ENCODE measurements around the gene PSMG3.
"Not testable (repeated sequence)": the region's sequence is repeated elsewhere in the genome, so short reads cannot be mapped to it uniquely, and the experiment has no call there.

The PSMG3 gene

DNA sequence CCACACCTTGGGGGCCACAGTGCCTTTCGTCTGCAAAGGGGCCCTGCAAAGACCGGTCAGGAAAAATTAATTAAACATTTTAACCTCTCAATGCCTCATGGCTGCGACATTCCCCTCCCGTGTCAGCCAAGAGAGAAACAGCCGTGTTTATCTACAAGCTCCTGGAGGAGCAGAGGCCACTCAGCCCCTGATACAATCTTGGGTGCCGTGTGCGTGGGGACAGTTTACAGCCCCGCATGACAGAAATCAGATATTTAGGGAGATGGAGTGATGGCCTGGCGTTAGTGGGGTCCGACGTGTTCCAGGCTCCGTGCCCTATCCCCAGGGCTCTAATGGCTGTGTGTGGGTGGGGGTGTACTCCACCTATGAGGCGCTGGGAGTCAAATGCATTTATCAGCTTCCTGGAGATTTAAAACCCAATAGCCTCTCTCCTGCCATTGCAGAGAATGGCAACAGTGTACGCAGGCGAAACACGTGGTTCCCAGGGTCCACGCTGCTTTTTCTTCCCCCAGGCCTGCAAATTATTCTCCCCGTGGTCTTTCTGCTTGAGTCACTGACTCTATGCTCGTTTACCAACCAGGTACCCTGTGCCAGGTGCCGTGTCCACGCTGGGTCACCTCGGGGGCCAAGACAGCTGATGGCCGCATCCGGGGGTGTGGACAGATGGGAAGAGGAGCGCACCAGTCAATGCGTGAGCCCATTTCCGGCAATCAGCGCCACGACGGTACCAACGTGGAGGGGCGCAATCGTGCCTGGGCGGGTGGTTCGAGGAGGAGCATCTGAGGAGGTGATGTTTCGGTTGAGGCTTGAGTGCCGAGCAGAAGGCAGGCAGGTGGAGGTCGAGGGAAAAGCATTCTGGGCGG is 26.6 kb upstream of the PSMG3 start:
- no peak for DNase-seq (ENCODE audit: low read depth)

DNA sequence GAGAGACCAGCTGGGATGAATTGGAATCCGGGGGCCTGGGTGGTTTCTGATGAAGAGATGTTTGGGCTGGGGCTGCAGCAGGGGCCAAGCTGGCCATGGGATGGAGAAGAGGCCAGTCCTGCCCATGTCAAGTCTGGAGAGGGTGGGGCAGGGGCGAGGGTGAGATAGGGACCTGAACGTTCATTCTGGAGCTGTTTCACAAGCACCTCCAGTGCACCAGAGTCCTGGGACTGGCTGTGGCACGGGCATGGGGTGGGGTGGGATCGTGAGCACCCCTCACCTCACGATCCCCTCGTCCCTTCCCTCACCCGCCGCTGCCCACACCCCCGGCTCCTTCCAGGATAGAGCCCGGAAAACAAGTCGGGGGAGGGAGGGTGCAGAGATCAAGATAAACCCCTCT is 25.8 kb upstream of the PSMG3 start:
- DNase-seq (ENCODE audit: low read depth), result no peak

DNA sequence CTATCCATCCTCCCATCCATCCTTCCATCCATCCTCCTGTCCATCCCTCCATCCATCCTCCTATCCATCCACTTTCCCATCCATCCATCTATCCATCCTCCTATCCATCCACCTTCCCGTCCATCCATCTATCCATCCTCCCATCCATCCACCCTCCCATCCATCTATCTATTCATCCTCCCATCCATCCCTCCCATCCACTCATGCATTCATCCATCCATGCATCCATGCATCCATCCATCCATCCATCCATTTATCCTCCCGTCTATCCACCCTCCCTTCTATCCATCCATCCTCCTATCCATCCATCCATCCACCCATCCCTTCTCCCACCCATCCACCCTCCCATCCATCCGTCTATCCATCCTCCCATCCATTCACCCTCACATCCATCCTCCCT is 25.2 kb upstream of the PSMG3 start:
- no peak for DNase-seq (ENCODE audit: low read depth)

DNA sequence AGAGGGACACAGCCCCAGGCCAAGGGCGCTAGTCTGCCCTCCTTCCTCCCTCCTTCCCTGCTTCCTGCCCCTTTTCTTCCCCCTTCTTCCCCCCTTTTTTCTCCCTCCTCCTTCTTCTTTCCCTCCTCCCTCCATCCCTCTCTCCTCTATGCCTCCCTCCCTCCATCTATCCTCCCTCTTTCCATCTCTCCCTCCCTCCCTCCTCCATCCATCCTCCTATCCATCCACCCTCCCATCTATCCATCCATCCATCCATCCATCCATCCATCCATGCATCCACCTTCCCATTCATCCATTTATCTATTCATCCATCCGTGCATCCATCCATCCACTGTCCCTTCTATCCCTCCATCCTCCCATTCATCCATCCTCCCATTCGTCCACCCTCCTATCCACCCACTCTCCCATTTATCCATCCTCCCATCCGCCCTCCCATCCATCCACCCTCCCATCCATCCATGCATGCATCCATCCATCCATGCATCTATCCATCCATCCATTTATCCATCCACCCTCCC is 24.1 kb upstream of the PSMG3 start:
- DNase-seq (ENCODE audit: low read depth), result no peak

DNA sequence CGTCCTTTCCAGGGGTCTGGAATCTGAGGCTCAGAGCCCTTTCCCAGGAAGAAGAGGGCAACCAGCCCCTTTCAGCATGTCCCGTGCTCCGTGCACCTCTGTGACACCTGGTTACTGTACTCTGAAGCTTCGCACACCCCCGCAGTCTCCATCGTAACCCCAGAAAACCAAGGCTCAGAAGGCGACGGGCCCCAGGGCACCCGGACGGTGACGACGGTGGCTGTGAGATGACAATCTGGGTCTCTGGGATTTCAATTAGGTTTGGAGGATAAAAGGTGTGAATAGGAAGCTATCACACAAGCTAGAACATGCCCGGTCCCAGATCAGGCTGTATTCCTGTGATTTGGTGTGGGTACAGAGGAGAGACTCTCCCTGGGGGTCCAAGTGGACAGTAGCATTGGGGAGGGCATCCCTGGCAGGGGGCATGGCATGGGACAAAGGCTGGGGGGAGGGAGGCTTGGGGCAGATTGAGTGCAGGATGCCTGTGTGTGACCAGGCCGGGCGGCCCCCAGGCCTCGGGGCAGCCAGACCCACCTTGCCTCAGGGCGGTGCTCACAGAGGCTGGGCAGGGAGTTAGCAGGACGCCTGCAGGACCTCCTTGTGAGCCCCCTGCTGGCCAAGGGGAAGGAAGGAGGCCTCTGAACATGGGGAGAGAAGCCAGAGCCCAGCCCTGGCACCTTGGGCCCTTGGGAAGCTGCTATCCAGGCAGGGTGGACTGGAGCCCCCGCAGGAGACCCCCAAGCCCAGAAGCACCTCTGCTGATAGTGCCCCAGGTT is 23.4 kb upstream of the PSMG3 start:
- no peak for DNase-seq (ENCODE audit: low read depth)

DNA sequence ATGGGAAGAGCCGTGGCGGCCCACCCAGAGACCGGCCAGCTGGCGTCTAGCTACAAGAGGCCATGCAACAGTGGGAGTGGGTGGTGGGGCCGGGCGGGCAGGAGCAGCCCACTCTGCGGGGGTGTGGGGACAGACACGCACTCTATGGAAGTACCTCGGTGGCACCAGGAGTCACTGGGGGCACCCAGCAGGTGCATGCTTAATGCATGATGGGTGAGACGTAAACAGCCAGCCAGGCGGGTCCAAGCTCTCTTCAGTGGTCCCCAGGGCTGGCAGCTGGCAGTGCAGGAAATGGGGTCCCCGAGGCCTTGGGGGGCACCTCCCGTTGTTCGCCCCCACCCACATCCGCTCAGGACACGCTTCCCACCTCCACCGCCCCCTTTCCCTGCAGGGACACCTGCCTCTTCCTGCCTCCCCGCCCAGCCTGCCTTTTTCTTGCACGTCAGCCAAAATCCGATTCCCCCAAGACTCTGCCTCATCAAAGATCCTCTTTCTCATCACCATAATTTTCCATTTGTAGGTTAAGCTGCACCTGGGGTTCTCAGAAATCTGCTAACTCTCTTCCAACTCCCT is 22.6 kb upstream of the PSMG3 start:
- no peak for DNase-seq (ENCODE audit: low read depth)

DNA sequence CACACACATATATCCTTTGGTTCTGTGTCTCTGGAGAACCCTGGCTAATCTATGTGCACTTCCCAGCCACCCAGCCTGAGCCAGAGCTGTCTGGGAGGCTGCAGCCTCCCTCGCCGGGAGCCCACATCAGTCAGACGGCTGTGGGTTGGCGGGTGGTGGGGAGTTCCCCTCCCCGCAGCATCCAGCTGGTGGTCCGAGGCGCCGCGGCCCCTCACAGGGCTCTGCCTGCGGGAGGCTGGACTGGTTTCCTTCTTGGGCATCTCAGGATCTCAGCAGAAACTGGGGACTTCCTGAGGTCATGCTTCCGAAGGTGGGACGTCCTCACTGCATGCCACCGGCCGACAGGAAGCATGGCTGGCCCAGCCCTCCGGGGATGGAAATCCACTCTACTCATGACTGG is 22.0 kb upstream of the PSMG3 start:
- no peak for DNase-seq (ENCODE audit: low read depth)

DNA sequence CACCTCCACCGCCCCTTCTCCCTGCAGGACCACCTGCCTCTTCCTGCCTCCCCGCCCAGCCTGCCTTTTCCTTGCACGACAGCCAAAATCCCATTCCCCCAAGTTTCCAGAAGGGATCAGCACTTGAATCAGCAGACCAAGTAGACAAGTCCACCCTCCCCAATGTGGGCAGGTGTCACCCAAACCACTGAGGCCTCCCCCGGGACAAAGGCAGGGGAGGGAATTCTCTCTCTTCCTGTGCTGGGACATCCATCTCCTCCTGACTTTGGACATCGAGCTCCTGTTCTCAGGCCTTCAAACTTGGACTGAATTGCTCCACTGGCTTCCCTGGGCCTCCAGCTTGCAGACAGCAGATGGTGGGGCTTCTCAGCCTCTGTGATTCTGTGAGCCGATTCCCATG is 21.6 kb upstream of the PSMG3 start:
- DNase-seq (ENCODE audit: low read depth), result no peak

DNA sequence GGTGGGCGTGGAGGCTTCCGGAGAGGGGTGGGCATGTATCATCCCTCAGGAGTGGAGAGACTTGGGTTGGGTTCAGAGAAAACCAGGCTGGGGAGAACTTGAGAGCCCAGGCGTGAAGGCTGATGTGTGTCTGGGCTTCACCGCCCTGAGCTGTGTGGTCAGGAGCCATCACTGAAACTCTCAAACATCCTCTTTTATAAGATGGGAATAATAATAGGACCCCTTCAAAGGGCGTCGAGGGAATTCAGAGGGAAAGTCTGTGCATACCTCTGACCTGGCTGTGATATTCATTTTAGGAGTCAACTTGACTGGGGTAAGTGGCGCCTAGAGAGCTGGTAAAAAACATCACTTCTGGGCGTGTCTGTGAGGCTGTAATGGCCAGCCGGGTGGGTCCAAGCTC is 21.1 kb upstream of the PSMG3 start:
- DNase-seq (ENCODE audit: low read depth), result no peak

DNA sequence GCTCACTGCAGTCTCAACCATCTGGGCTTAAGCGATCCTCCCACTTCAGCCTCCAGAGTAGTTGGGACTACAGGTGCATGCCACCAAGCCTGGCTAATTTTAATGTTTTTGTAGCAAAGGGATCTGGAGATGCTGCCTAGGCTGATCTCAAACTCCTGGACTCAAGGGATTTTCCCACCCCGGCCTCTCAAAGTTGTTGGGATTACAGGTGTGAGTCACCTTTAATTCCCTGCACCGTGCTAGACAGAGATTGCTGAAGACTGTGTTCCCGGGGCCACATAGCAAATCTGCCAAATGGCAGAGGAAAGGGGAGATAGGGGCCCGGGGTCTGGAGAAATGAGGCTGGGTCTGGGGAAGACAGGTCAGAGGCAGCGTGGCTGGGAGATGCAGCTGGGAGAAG is 20.6 kb upstream of the PSMG3 start:
- DNase-seq (ENCODE audit: low read depth), result no peak

DNA sequence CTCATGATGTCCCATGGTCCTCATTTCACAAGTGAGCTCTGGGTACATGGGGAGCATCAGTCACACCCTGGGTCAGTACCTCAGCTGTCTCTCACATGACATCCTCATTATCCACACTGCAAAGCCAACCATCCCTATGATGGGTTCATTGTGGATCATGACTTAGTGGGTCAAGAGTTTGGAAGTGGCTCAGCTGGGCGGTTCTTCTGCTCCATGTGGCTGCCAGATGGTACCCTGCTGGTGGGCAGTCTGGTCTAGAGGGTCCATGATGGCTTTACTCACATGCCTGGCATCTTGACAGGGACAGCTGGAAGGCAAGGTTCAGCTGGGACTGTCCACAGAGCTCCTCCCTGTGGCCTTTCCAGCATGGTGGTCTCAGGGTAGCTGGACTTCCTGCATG is 19.1 kb upstream of the PSMG3 start:
- DNase-seq (ENCODE audit: low read depth), result no peak

DNA sequence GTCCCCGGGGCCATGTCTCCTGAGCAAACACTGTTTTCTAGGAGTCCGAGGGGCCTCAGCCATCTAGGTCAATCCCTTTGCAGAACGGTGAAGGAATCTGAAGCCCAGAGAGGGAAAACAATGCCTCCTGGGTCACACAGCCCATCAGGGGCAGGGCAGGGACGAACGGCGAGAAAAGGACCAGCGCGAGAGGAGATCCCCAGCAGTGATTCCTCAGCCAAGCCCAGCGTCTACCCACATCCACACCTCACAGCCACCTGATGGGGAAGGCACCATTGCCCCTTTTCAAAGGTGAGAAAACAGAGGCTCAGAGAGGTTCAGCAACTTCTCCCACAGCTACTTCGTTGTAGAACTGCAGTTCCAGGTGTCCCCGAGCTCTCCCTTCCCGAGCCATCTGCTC is 17.9 kb upstream of the PSMG3 start:
- DNase-seq (ENCODE audit: low read depth), result no peak

DNA sequence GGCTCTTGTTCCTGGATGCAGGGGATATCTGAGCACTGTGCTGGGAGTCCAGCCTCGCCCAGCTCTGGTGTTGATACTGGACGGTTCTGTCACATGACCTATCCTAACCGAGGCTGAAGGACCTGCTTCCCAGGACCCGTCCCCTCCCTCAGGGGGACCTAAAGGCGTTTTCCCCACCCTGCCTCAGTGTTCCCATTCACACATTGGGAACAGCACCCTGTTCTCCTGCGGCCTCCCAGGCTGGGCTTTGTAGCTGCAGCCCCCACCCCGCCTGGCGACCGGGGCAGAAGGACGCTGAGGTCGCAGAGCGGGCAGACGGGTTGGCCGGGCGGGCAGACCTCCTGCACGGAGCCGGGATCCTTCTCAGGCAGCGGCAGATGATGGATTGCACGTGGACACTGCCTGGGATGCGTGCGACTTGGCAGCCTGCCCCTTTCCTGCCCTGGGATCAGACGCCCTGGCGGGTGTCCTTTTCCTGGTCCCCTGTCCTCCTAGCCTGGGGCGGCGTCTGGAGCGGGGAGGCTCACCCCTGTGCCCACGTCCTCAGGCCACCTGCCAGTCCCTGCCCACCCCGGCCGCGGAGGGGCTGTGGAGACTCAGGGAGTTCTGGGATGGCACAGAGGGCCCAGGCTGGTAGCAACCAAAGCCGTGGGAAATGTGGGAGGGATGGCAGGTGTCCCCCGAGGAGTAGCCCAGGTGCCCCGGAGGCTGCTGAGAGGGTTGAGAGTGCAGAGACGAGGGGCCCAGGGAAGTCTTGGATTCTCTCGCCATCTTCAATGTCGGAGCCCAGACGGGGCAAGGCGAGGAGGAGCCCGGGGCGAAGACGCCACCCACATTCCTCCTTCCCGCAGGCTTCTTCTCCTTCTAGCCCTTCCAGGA is 17.2 kb upstream of the PSMG3 start:
- no peak for DNase-seq (ENCODE audit: low read depth)

DNA sequence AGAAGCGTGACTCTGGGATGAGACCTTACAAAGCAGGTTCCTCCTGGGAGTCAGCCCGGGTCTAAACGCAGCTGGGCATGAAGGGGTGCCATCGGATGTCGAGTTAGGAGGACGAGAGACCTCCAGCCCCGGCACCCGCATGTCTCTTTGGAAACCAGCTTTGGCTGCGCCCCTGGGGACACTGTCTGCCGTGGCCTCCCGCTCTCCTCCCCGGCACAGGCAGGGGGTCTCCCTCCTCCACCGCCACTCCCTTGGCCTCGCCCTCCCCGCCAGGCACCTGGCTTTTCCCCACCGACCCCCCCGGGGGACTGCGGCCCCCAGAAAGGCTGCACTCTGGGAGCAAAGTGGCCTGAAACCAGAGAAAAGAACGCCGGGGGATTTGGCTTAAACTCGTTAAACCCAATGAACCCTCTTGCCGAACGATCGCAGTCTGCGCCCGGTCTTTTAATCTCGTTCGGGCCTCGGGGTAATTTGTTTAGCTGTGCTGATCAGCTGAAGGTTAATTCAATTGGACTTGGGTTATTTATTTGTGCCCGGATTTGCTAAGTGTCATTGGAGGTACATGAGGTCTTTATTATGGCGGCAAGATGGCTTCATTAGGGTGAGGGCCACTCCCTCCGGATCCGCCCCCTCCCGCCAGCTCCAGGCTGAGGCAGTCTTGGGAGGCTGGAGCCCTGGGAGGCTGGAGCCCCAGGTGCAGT is 16.4 kb upstream of the PSMG3 start:
- no peak for DNase-seq (ENCODE audit: low read depth)

DNA sequence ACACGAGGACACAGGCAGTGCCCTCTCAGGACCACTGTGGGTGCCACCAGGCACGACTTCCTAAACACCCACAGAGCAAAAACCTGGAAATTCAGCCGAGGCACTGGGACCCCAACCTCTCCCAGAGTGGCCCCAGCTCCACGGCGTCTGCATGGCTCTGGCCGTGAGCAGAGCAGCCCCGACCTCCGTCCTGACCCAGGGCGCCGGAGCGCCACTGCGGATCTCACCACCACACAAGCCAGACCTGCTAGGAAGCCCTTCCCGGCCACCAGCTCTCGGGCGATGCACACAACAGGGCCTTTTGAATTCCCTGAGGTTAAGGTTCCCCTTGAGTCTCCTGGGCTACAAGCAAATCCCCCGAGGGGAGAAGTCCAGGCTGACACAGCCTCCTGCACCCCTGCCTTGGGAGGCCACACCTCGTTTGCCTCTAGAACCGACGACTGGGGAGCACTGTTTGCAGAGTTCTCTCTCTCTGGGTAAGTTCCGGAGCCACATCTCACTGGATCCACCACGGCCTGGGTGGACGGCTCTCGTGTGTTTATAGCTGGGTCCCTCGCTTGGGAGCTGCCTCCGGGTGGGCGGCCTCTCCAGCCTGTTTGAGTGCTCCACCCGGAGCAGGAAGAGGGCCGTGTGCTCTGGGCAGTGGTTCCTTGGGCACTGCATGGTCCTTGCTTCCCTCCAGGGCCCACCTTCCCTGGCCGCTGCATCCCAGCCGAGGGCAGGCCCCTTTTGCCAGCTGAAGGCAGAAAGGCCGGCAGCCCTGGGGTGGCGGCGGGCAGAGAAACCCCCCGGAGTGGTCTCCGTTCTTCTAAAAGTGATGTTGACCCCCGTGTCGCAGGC is 15.5 kb upstream of the PSMG3 start:
- DNase-seq (ENCODE audit: low read depth), result no peak

DNA sequence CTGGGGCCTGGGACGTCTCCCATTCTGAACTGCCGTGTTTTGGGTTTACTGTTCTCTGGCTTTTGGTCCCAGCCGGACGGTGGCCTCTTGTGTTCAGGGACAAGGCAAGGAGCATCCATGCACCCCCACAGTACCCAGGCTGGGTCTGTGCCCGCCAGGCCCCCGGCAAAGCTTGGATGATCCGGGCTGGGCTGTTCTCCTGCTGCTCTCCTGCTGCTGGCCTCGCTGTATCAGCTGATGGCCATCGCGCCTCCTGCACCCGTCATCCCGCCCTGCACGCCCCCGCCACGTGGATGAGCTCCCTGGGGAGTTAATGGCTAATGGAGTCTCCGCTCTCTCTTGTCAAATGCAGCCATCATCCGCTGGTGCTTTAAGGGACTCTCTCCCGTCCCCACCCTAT is 14.9 kb upstream of the PSMG3 start:
- no peak for DNase-seq (ENCODE audit: low read depth)

DNA sequence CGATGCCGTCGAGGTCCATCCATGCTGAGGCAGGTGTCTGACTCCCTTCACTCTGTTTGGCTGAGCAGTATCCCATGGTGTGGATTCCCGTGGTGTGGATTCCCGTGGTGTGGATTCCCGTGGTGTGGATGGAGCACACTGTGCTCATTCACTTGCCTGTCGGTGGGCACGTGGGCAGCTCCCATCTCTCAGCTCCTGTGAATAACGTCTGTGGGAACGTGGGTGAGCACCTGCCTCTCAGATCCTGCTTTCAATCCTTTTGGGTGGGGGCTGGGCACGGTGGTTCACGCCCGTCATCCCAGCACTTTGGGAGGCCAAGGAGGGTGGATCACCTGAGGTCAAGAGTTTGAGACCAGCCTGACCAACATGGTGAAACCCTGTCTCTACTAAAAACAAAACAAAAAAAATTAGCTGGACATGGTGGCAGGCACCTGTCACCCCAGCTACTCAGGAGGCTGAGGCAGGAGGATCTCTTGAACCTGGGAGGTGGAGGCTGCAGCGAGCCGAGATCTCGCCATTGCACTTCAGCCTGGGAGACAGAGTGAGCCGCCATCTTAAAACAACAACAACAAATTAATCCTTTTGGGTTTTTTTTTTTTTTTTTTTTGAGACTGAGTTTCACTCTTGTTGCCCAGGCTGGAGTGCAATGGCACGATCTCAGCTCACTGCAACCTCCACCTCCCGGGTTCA is 13.6 kb upstream of the PSMG3 start:
- not testable (repeated sequence) for DNase-seq (ENCODE audit: low read depth)

DNA sequence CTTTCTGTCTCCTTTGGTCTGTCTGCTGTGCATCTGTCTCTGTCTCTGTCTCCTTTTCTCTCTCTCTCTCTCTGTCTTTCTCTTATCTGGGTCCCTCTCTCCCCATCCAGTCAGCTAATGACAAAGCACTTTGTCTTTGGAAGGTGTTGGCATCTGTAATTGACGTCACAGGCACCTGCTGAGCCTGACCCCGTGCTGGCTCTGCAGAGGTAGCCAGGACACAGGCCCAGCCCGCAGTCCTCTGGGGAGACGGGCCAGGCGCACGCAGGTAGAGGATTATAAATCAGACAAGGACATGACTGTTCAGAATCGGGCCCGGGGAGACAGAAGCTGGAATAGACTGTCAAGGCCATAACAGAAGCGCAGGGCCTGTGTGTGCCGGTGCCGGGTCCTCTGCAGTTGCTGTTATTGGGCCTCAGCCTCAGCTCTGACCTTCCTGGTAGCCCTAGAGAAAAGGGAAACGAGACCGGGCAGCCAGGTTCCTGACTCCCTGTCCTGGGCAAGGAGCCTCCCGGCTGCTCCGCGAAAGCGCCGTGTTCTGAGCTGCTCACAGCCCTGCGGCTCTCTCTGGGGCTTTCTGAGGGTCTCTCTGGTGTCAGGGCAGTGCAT is 10.7 kb upstream of the PSMG3 start:
- no peak for DNase-seq (ENCODE audit: low read depth)
